SK-MEL-5 (cell line): ENCODE data around the gene C1orf141. TPM values are rescaled to one million over a fixed set of nuclear protein-coding genes. Genes with fewer than 3 reads are reported as not detected.
"Not testable (repeated sequence)": the region's sequence is repeated elsewhere in the genome, so short reads cannot be mapped to it uniquely, and the experiment has no call there.

Experiments used
- DNase-seq: peaks from one replicate; pipeline ENCODE4 v3.0.0-alpha.2; 2016; ENCODE audit warnings: low read depth, low spot score
- in situ Hi-C: cut with HindIII; loops from 2 replicates; pipeline ENCODE4 v1.10.0; 2016; ENCODE audit warnings: low sequenced_read_pairs, high pct_unique_total_duplicates, low pct_unique_long_range_greater_than_20kb
- total RNA-seq: library from RNA; depleted of rRNA; stranded (reverse); fragments of >200 nt; shearing (Covaris generic); gene quantifications from 2 replicates; pipeline ENCODE4 v1.2.3, GENCODE V29; 2014

Gene C1orf141
- total RNA-seq, 1 experiment from 2014 or later: not detected

- in situ Hi-C loops: no loop called here
- no peak for DNase-seq
Measured at GRCh38 chr1:67118191-67118590, 16.6 kb downstream of the C1orf141 start.

GRCh38 chr1:67114162-67114561 lies 20.6 kb downstream of the C1orf141 start:
- DNase-seq: no peak
- in situ Hi-C loops: no loop called here

- DNase-seq: no peak
- in situ Hi-C loops: no loop called here
Measured at GRCh38 chr1:67110352-67110751, 24.4 kb downstream of the C1orf141 start.

GRCh38 chr1:67105508-67105907 lies 29.3 kb downstream of the C1orf141 start:
- DNase-seq: no peak
- in situ Hi-C loops: no loop called here

- in situ Hi-C loops: no loop called here
- DNase-seq: no peak
Measured at GRCh38 chr1:67103548-67103947, 31.2 kb downstream of the C1orf141 start.

- in situ Hi-C loops: no loop called here
- no peak for DNase-seq
Measured at GRCh38 chr1:67100833-67101232, 33.9 kb downstream of the C1orf141 start.

GRCh38 chr1:67097305-67097704 lies 37.5 kb downstream of the C1orf141 start:
- in situ Hi-C loops: no loop called here
- peak; percentile 75 for DNase-seq

- in situ Hi-C loops: no loop called here
Measured at GRCh38 chr1:67094191-67094590, 40.6 kb downstream of the C1orf141 start.

GRCh38 chr1:67089685-67090208 lies 45.0 kb downstream of the C1orf141 start:
- DNase-seq: no peak
- in situ Hi-C loops: no loop called here

More at GRCh38 chr1:67094191-67094590, 40.6 kb downstream of the C1orf141 start:
- no peak for DNase-seq

GRCh38 chr1:67088440-67088839 lies 46.3 kb downstream of the C1orf141 start:
- no peak for DNase-seq
- in situ Hi-C loops: no loop called here

- in situ Hi-C loops: no loop called here
- no peak for DNase-seq
Measured at GRCh38 chr1:67085326-67085725, 49.4 kb downstream of the C1orf141 start.

- DNase-seq: no peak
- in situ Hi-C loops: no loop called here
Measured at GRCh38 chr1:67084765-67085318, 49.9 kb downstream of the C1orf141 start.

GRCh38 chr1:67078291-67078690 lies 56.5 kb downstream of the C1orf141 start:
- DNase-seq: no peak
- in situ Hi-C loops: no loop called here

GRCh38 chr1:67077593-67077992 lies 57.2 kb downstream of the C1orf141 start:
- no peak for DNase-seq
- in situ Hi-C loops: no loop called here

- in situ Hi-C loops: no loop called here
Measured at GRCh38 chr1:67072749-67073148, 62.0 kb downstream of the C1orf141 start.

GRCh38 chr1:67067655-67068054 lies 67.1 kb downstream of the C1orf141 start:
- in situ Hi-C loops, DNase-seq: not testable (repeated sequence)

More at GRCh38 chr1:67072749-67073148, 62.0 kb downstream of the C1orf141 start:
- no peak for DNase-seq

- in situ Hi-C loops: no loop called here
- no peak for DNase-seq
Measured at GRCh38 chr1:67062412-67062811, 72.4 kb downstream of the C1orf141 start.

- in situ Hi-C loops: no loop called here
- no peak for DNase-seq
Measured at GRCh38 chr1:67061266-67061665, 73.5 kb downstream of the C1orf141 start.

GRCh38 chr1:67060811-67061218 lies 74.0 kb downstream of the C1orf141 start:
- DNase-seq: peak; percentile 29
- in situ Hi-C loops: no loop called here

- in situ Hi-C loops: no loop called here
- DNase-seq: no peak
Measured at GRCh38 chr1:67059346-67059745, 75.4 kb downstream of the C1orf141 start.
